ENCODE results near the gene KCNJ10.

Gene KCNJ10

DNA sequence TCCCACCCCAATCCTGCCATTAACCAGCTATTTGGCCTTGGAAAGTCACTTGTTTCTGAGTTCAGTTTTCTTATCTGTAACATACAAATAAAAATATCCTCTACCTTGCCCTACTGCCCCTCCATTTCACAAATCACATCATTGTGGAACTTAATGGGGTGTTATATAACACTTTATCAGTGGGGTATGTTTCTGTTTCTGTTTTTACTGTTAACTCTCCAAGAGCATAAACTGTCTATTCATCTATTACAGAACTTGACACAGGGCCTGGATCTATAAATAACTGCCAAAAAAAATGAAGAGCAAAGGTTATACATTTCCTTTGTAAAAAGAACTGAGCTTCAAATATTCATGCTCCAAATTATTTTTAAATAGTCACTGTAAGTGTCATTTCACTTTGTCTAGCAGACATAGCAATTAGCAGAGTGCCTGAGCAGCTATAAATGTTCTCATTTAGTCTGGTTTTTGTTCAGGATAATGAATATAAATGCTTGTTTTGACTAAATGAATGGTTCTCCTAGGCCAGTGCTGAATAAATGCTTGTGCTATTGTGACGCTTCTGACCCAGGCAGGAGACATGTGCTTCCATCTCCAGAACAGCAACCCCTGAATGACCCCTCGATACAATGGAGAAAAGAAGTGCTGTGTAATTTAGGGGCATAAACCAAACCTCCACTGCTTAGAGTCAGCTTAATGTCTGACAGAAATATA, 45.6 kb downstream of the KCNJ10 start:
- DNase-seq (ENCODE audit: low spot score) = no peak

GRCh38 chr1:160022330-160023310, 47.3 kb downstream of the KCNJ10 start:
- DNase-seq (ENCODE audit: low spot score) = no peak

DNA sequence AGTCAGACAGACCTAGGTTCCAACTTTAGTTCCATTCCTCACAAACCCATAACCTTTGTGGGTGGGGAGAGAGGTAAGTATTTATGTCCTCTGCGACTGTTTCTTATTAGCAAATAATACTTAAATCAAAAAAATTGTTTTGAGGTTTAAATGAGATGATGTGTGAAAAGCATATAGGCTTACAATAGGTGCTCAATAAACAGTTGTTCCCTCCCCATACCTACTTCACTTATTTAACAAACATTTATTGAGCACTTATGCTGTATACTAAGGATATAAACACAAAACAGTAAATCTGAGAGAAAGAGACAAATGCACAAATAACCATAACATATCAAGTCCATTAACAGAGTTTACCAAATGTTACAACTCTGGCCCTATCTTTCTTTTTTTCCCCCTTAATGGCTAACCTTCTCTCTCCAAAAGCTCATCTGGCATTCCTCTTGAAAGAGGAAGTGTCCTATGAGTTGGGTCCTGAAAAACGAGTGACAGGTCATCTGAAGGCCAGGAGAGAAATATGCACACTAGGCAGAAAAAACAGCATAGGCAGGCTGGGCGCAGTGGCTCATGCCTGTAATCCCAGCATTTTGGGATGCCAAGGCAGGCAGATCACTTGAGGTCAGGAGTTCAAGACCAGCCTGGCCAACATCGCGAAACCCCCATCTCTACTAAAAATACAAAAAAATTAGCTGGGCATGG, 48.4 kb downstream of the KCNJ10 start:
- no peak for DNase-seq (ENCODE audit: low spot score)

- DNase-seq (ENCODE audit: low spot score) = no peak
These were observed 49.8 kb downstream of the KCNJ10 start for GRCh38 chr1:160020196-160020595.

DNA sequence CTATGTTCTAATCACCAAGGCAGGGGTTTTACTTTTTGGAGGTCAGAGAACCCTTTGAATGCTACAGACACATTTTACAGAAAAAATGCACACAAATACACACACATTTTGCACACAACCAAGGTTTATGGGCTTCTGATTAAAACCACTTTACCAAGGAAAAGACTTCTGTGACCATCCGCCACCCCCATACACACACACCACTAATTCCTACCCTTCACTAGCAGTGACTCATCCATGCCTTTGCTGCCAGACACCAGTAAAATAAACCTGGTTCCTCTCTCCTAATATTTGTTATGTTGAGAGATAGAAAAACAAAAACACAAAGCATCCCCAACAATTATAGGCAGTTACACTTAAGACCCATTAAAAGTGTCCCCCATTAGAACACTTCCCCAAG, 51.1 kb downstream of the KCNJ10 start:
- no peak for DNase-seq (ENCODE audit: low spot score)

DNA sequence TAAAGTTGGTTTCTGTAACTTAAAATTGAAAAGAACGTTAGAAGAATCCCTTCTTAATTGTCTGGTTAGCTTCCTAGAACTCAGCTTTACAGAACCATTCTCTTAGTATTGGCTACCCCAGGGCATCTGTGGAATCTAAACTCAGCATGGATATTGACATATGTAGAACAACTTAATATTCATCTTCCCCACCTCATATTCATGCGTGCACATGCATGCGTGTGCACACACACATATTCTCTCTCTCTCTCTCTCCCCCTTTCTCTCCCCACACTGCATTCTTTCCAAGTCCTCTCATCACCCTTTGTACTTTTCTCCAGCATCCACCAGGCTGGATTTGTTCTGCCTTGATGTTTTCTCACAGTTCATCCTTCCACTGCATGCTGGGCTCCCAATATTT, 51.6 kb downstream of the KCNJ10 start:
- DNase-seq (ENCODE audit: low spot score) = no peak

DNA sequence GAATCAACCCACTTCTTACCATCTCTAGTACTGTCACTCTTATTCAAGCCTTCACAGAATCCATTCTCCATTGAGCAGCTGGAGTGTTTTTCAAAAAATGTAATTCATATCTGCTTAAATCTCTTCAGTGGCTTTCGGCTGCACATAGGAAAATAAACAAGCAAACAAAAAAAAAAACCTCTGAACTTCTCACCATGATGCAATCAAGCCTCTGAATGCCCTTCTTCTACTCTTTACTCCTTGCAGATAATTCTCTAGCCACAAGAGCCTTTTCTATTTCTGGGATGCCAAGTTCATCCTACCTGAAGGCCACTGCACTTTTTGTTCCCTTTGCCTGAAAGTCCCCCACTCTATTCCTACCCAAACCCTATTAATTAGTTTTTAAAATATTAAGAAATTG, 52.4 kb downstream of the KCNJ10 start:
- no peak for DNase-seq (ENCODE audit: low spot score)

DNA sequence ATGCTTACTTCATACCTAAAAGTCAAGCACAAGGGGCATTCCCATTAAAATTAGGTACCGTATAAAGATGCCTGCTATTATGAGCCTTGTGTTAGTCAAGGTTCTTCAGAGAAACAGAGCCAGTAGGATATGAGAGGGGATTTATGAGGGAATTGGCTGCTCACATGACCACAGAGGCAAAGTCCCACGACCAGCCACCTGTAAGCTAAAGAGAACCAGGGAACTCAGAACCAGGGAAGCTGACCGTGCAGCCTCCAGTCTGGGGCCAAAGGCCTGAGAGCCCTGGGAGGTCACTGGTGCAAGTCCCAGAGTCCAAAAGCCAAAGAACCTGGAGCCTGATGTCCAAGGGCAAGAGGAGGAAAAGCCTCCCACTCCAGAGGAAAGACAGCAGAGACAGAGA, 58.2 kb downstream of the KCNJ10 start:
- no peak for DNase-seq (ENCODE audit: low spot score)

GRCh38 chr1:160009801-160010200, 60.2 kb downstream of the KCNJ10 start:
- no peak for DNase-seq (ENCODE audit: low spot score)

- no peak for DNase-seq (ENCODE audit: low spot score)
These were observed 60.9 kb downstream of the KCNJ10 start for GRCh38 chr1:160009081-160009480.

DNA sequence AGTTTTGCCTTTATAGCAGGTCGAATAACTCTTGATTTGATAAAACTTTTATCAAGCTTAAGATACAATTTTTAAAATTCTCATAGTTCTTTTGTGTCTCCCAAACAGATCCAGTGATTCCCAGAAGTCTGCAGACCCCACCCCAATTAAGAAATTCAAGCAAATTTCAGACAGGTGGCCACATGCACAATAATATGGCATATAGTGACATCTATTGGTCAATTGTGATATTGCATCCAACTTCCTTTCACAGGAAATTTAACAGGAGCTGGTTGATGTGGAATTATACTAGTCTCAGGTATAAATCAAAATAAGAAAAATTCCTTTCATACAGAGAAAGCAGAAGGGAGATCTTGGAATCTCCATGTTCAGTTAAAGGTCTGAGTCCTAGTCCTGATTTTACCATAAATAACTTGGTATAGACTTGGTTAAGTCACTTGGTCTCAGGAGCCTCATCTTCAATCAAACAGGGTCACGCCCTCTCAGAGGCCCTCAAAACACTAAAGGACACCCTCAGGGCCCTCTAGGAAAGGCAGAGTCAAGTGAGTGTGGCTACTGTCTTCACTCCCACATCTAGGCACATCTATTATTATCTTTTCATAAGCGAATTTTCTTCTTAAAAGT, 62.3 kb downstream of the KCNJ10 start:
- DNase-seq (ENCODE audit: low spot score) = peak; percentile 41

DNA sequence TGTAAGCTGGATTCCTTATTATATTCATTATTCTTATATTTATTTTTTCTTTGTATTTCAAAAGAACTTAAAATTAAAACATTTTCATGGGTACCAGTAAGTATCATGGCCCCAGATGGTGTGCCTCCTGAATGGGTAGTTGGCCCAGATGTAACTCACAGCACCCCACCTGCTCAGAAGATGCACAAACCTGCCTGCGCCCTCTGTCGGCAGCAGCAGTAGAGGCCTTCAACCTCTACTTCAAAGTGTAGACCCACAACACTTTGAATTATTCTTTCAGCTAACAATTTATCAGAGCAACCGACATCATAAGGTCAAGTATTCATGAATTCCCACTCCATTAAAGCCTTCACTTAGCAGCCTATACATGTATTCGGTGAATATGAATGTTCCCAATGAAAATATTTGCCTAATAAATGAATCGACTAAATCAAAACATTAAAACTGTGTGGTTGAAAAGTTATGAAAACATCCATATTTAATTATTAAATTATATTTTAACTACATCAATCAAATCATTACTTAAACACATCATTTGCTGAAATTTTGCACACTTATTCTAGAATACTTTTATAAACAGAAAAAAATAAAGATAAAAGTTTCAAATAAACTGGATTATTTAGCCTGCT, 63.5 kb downstream of the KCNJ10 start:
- DNase-seq (ENCODE audit: low spot score) = peak; percentile 74

GRCh38 chr1:160005070-160005469, 64.9 kb downstream of the KCNJ10 start:
- DNase-seq (ENCODE audit: low spot score) = no peak

DNA sequence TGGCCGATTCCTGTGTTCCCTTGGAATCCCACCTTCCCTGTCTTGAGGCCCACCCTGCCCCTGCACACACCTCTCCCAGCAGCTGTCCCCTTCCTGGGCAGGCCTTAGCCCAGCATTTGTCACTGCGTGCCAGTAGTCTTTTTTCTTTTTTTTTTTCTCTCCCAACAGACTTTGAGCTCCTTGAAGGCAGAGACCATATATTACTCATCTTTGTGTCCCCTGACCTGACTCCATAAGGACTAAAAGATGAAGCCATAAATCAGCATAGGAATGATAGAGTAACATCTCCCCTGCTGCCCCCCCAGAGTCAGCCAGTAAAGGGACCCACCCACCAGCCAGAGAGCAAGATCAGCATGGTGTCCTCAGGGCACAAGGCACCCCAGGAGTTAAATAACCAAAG, 65.5 kb downstream of the KCNJ10 start:
- no peak for DNase-seq (ENCODE audit: low spot score)

DNA sequence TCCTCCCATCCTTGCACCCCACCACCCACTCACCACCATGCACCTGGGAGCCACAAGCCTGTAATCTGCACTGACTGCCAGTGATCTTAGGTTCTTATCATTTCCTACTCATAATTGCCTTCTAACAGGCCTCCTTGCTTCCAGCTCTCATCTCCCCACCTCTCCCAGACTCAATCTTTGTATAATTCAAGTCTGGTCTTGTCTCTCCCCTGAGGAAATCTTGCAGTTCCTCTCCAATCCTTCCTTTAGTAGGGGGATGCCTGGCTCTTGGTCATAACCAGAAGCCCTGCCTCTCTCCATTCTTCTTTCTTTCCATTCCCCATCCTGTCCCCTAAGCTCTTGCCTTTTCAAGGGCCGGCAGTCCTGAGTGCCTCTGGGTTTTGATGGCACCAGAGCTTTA, 66.0 kb downstream of the KCNJ10 start:
- no peak for DNase-seq (ENCODE audit: low spot score)

- no peak for DNase-seq (ENCODE audit: low spot score)
These were observed 68.5 kb downstream of the KCNJ10 start for GRCh38 chr1:160001440-160001839.

GRCh38 chr1:159999204-159999603, 70.8 kb downstream of the KCNJ10 start:
- DNase-seq (ENCODE audit: low spot score) = no peak

GRCh38 chr1:159996653-159997052, 73.3 kb downstream of the KCNJ10 start:
- DNase-seq (ENCODE audit: low spot score) = peak; percentile 18

GRCh38 chr1:159994896-159995295, 75.1 kb downstream of the KCNJ10 start:
- no peak for DNase-seq (ENCODE audit: low spot score)

DNA sequence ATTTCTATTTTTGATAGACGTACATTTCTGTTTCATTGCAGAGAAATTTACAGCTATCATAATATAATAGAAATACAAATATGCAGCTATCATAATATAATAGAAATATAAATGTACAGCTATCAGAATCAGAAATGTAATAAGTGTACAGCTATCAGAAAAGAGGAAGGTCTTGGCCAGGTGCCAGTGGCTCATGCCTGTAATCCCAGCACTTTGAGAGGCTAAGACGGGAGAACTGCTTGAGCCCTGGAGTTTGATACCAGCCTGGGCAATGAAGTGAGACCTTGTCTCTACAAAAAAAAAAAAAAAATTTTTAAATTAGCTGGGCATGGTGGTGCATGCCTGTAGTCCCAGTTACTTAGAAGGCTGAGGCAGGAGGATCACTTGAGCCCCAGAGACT, 76.0 kb downstream of the KCNJ10 start:
- no peak for DNase-seq (ENCODE audit: low spot score)

GRCh38 chr1:159992161-159992560, 77.8 kb downstream of the KCNJ10 start:
- DNase-seq (ENCODE audit: low spot score) = no peak

DNA sequence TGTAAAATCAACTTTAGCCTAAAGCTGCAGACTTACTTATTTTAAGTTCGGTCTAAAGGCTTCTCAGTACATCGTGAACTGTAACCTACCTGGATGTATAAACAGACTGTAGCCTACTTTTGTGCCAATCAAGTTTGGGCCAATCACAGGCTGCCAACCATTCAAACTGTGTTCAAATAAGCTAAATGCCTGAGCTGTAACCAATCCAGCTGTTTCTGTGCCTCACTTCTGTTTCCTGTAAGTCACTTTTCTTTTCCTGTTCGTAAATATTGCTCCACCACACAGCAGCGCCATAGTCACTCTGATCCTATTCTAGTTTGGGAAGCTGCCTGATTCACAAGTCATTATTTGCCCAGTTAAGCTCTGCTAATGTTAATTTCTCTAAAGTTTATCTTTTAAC, 78.4 kb downstream of the KCNJ10 start:
- DNase-seq (ENCODE audit: low spot score) = no peak

Data from LoVo (cell line).